Pons (tissue), 1 donor: Measurements from ENCODE around the gene SOBP.

Source experiments
- DNase-seq: peaks from one replicate; pipeline ENCODE4 v3.0.0-alpha.2; 2016; ENCODE audit warnings: low spot score

SOBP gene

DNA sequence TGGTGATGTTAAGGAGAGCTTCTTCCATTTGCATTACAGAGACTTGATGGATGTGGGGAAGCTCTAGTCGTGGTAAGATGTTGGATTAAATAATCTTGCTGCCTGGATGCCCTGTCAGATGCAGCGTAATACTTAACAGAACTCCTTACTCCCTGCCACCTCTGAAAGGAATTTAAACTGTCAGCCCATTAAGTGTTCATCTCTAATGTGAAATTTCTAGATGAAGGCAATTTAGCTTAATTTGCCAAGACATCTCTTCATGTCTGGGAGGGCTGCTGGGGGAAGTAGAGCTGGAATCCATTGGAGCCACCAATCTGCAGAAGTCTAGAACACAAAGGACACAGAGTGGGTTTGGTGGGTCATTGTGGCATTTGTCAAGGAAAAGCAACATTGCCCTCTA lies 64.4 kb downstream of the SOBP start:
- no peak for DNase-seq

DNA sequence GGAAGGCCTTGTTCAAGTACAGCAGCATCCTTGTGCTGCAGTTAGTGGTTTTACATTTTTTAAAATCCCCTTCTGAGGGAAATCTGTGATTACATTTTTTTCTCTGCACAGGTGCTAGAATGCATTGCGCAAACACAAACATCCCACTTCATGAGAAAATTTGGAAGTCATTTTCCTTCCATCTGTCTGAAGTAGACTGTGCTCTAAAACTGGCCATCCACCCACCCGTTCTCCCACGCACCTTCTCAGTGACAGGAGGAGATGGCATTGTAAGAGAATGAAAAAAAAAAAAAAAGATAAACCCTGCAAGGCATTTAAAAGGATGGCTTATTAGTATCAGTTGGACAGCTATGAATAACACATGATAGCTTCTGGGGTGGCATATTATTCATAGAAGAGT lies 65.0 kb downstream of the SOBP start:
- no peak for DNase-seq

DNA sequence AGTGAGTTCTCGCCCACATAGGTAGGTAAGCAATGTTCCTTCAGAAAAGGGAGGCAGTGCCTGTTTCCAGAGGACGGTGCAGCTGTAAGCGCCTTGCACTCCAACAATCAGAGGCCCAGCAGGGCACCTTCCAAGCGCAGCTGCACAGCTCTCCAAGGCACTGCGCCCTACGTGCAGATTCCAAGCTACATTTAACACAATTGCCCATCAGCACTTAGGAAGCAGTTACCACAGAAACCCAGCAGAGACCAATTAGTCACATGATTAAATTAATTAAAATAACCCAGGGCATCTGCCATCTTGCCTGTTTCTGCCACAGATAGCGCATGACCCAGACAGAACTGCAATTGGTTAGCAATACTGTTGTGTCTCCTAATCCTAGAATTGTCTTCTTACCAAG lies 65.5 kb downstream of the SOBP start:
- no peak for DNase-seq

DNA sequence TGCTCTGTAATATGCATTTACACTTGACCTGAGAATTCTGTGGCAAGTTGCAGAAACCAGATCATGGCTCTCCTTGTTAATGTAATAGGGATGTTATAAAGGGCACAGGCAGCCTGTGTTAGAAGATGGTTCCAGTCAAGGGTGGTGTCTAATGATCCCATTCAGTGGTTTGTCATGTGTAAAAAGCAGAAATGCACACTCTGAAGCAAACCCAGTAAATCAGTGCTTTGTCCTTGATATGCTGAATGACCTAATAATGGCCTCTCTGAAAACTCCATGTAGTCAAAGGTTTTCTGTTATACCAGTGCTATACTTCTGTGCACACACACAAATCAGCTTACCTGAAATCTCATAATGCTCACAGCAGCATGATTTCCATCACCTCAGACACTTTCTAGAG lies 66.2 kb downstream of the SOBP start:
- DNase-seq, result no peak

DNA sequence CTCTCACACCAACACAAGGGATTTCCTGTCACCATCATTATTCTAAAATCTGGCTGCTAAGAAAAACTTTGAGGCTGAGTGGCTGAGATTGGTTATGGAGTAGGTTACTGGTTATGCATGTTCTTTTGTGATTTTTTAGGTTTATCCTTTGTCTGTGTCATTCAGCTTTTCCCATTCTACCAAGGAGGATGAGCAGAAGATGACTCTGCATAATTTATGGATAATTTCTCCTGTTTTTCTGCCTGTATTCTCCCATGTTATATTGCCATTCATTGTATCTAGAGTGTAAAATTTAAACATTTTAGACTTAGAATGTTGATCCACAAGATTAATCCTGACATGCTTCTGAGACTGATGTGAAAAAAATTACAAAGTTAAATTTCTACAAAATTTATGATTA lies 67.8 kb downstream of the SOBP start:
- no peak for DNase-seq

DNA sequence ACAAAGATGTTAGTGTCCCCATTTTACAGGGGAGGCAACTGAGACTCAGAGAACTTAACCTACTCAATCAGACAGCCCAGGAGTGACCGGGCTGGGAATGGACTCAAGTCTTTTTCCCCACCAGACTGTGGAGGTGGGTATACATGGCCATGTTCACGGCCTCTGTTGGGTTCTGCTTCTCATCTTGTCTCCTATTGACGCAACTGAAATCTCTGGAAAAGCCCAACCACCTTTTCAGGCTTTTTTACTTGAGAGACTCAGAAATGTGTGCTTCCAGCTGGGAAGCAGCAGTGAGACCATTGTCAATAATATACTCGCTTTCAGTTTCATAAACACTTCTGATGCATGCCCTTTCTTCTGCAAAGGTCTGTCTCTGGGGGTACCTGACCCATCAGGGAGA lies 70.7 kb downstream of the SOBP start:
- DNase-seq, result no peak

DNA sequence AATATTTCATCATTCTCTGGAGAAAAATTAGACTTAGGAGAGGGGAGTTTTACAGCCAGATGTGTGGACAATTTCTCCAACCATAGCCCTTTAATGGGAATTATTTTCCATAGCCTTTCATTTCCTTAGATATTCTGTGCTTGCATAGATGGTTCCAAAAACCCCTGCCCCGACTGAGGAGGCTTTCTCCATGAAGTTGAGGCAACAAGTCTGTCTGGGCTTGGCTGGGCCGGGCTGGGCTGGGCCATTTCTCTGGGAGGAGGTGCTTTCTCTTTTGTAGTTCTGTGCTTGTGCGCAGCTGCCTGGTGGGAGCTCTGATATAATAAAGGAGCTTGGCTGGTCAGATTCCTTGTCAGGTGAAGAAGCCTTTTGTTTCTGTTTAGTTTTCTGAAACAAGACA lies 71.4 kb downstream of the SOBP start:
- no peak for DNase-seq

DNA sequence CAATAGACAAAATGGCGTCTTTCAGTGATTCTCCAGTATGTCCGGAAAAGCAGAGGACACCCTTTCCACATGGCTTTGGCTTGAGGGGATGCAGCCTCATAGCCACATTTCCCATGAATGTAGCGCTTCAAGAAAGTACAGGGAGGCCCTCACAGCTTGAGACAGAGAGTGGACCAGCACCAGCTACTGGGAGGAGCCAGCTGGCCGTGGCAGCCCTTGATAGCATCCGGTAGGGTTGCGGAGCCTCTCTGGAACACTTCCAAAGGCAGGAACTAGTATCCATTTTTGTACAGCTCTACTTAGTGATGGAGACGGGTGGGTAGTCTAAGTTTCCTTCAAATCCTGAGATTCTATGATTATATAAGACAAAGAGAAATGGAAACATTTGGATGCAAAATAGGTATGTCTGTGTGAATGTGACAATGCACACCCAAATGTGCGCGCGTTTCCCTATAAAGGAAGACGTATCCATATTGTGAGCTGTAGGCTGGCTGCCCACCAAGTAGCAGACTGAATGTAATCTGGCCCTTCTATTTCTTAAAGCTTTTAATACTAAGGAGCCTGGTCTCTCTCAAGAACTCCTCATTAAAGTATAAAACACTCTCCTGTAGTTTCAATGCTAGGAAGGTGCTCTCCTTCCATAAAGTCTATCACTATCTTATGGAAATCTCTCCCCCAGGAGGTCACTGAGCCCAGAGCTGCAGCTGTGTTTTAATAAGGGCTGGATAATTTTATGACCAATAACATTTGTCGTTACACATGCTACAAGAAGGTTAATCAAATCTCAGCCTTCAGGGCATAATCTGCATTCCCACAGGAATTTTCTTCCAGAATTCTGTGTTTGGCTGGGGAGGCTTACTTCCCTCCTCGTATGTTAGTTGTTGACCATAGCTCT lies 74.0 kb downstream of the SOBP start:
- no peak for DNase-seq

DNA sequence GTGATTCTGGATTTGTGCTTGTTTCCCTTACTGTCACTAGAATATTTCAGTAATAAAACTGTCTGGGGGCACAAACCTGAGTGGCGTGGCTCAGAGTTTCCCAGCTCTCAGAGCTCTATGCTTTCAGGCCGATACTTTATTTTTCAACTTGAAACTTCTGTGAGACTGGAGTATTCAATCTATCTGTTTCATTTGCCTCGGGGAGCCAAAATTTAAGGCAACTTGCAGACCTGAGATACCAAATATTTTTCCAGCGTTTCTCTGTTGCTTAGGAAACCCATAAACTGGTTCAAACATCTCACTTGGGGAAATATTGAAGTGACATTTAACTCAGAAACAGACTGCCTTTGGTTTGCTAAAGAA lies 74.7 kb downstream of the SOBP start:
- no peak for DNase-seq

DNA sequence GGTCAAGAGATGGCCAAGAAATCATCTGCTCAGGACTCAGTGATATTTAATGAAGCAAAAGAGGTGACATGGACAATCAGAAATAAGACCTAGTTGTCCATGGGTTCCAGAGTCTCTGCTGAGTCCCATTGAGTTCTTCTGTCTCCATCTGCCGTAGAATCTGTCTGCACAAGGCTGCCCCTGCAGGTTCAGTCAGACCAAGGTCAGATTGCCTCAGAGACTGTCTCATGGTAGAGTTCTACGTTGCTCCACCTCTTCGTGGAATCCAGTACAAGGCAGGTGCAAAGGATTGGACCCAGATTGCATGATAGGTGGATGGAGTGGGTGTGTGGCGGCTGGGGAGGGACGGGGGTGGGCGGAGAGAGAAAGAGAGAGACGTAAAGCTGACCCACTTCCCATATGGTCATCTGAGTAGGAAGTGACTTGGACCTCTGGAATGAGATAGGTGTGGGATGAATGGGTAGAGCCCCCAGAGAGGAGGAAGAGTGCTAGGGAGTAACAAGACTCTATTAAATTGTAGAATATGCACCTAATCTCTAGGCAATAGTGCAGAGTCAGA lies 75.3 kb downstream of the SOBP start:
- DNase-seq, result no peak

DNA sequence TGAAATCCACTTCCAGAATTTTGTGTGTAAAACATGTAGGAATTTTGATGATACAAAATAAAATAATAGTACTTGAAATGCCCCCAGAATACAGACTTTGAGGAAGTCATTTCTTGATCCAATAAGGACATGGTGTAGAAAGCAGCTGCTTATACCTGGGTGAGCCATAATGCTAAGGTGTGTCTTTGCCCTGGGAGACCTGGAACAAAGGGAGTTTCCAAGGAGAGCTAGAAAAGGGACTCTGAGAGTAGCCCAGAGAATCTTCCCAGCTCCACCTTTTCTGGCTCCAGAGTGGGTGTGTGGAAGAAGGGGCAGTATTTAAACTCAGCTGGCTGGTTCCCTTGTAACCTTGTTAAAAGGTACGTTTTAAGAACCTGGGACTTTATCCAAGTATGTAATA lies 77.7 kb downstream of the SOBP start:
- no peak for DNase-seq

DNA sequence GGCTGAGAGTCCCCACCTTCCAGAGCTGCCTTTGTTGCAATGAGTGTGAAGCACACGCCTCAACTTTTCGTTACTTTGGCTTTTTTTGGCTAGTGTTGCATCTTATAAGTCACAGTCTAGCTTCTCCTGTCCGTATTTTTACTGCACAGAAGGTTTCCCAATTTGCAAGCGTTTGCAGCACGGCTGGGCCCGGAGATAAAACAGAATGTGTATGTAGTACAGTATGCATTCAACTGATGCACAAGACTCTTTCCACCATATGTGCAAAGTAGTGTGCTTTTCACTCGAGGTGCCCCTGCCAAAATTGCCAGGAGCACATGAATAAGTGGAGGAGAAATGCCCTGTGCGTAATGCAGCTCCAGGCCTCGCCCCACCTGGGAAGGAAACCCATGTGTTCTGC lies 79.6 kb downstream of the SOBP start:
- no peak for DNase-seq

DNA sequence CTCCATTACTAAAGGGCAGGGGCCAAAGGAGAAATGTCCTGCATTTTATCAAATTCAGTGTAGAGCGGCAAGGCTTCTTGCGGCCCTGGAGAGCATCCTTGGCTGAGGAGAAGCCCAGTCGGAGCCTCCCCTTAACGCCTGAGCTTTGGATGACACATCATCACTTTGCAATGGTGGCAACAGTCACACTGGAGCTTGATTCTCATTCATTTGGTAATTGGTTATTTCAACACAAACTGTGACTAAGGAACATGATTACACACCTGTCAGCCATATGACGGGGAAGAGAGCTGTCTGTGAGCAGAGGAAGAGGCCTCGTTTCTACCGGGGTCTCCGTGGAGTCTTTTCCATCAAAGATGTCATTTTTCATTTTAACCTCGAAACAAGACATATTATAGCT lies 81.4 kb downstream of the SOBP start:
- DNase-seq, result no peak

DNA sequence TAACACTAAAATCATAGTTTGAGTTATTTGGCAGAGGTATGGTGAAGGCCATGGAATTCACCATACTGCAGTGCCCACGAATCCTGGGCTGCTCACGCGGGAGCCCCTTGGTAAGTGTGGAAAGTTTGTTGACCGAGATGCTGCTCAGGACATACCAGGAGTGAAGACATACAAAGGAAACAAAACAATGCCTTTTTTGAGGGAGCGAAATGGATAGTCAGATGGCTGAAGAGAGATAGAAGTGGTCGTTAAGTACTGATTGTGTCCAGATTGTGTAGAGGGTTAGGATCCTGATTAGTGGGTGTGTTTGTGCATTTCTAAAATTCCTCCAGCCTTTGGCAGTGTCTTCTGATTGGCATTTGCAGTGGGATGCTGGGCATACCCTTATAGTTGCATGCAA lies 83.0 kb downstream of the SOBP start:
- DNase-seq, result no peak

DNA sequence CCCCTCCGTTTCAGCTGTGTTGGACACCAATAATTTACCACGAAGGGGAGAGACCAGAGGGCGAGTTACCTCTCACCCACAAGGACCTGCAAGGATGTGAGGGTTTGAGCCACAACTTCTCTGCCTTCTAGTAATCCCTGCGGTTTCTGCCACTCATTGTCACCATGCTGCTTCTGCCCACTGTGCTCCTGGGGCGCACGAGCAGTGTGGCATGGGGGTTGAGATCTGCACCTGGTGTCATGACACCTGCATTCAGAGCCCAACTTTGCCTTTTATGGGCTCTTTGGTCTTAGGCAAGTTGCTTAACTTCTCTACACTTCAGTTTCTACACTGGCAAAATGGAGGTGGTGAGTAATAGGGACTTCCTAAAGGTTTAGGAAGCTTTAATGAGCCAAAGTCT lies 84.9 kb downstream of the SOBP start:
- no peak for DNase-seq

DNA sequence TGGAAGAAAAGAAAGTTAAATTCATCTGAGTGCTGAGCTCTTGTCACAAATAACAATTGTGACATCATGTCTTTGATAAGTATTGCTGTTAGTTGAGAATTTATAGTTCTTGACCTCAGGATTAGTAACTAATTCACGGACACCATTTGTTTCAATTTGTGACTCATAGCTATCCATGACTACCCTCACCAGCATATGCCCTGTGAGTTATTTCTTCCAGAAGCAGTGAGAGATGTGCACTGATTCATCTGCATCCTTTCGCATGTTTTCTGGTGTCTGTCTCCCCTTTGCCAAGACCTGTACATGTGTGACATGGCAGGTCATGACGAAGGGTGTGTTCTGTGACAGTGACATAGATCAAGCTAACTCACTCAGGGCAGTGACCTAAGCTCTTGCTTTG lies 86.9 kb downstream of the SOBP start:
- no peak for DNase-seq

DNA sequence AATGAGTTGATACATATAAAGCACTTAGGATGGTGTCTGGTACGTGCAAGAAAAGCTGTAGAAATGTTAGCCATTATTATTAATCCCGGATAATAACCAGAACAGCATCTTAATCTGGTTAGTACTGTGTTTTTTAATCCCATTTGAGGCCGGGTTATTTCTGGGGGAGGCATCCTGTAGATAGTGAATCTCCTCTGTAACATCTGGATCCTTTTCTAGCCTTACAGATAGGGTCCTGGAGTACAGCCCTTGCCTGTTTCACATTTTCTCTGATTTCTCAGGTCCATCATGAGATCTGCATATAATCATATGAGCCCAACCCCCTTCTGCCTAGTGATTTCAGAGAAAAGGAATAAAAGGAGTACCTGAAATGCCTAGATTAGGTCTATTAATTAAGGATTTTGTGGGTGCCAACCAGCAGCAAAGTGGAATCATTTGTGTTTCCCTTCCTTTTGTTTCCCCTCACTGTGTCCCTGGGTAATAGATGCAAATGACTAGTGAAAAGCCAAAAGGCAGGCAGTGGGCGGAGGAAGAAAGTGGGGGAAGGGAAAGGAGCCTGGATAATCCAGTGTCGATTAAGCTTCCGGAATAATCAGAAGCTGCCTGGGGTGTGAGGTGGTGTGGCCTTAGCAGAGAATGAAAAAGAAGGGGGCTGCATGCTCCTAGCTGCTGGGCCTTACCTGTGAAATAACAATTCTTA lies 88.9 kb downstream of the SOBP start:
- no peak for DNase-seq

DNA sequence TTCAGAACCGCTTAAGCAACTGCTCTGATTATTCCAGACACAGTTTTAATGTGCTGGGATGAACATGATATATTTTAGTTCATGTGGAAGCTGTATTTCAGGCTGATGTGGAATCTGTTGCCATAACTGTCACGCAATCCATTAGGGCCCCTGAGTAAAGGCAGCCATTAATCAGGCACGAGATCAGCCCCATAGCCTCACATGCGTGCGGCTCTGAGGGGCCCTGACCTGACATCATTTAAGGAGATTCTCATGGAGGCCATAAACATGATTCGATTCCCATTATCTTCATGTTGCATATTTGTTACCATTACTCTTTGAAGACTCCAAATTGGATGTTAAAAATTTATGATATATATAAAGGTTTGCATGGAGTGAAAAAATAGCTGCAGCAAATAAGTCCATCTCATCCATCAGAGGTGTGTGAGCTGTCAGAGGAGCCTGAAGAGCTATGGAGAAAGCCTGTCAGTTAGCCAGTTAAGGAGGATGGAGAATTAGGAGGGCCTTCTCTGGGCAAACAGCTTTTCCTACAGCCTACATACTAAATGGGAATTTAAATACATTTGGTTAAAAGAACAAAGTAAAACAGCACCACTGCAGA lies 89.6 kb downstream of the SOBP start:
- DNase-seq, result no peak

DNA sequence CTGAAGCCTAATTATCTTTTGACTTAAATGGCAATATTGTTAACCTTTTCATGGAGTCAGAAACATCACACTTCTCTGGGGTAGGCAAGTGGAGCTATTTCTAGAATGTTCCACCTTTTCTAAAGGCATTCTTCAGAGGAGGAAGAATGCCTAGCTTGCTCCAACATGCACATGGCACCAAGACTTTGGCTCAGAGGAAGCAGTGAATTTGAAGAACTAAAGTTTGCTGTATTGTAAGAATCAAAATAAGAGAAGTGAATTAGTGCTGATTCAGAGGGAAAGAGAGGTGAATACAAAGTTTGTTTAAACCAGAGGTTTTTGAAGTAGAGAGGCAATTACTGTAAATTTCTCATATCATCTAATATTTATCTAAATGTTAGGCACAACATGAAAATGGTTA lies 92.2 kb downstream of the SOBP start:
- no peak for DNase-seq

DNA sequence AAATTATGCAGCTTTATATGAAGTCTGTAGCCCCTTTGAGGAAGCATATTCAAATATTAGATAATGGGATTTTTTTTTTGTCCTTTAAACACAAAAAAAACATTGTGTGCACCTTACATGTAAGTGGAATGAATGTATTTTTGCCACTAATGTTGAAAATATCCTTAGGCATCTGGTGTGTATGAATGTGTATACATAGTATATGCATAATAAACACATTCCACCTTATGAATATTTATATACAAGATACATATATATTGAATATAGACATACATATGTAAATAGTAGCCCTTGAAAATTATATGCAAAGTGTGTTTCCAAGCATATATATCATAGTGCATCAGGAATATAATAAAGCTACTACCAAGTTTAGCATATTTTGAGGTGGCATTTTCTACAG lies 94.8 kb downstream of the SOBP start:
- no peak for DNase-seq

DNA sequence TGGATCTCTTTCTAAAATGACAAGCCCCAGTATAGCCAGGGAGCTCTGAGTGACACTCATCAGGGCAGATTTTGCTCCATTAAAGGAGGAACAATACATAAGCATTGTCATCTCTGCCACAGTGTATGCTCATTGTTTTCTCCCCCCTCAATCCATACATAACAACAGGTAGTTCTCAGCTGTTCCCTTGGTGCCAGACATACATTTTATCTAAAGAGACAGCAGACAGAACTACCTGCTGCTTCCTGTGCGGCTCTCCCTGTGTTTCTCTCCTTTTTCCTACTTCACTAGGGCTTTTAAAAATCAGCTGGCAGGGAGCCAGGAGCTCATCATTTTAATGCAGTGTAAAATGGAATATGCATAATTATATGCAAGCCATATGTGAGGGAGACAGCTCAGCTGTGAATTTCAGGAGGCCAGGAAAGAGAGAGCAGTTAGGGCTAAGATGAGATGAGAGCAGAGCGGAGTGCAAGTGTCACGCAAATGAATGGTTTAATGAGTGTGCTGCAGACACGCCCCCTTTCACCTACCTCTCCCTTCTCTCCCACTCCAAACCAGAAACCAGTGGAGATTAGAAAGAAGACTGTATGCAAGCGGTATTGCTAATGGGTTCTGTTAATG lies 96.0 kb downstream of the SOBP start:
- no peak for DNase-seq

DNA sequence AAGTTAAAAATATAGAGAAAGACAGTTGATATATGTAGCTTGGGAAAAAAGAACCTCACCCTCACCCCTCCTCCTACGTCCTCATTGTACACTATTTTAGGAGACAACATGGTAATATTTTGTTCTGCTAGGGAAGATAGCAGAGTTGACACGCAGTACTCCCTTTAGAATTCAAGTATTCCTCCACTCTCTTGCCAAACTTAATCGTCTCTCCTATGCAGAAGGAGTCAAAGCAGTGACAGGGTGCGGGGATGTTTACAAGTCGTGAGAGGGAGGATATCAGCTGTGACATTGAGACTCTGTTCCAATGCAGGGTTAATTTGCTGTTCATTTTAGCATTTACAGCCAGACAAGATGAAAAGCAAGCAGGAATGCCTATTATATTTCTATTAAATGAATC lies 97.5 kb downstream of the SOBP start:
- DNase-seq, result no peak

DNA sequence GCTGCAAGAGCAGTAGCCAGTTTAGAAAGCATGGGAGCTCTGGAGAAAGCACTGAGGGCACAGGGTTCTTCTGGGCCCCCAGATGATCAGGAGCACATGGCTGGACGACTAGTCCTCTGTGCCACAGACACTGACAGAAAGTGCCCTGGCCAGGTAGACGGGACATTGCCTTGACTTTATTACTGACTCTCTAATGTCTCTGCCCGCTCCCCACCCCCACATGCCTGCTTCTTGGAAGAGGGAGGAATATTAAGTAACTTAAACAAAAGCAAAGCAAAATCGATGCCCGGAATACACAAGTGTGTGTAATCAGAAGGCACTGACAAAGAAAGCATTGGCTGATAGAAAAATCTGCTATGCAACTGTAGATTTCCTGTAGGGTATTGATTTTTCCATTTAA lies 99.3 kb downstream of the SOBP start:
- no peak for DNase-seq
